ENCODE measurements around the gene JAML. TPM values are rescaled to one million over a fixed set of nuclear protein-coding genes. Genes with fewer than 3 reads are reported as not detected.

The JAML gene
- total RNA-seq, 6 experiments from 2014 or later, result not detected

GRCh38 chr11:118151431-118151830 is 73.4 kb downstream of the JAML start:
- H3K36me3 Mint-ChIP-seq (ENCODE audit: low read depth), result no peaks in the 10 kb centered on the region
- H3K27ac Mint-ChIP-seq, result no peak overlapping the region
- TF ChIP-seq CTCF (IDR thresholded peaks at IDR 0.05), result no peak
- H3K27me3 Mint-ChIP-seq (ENCODE audit: insufficient read depth), result peaks cover 68% of the 10 kb centered on the region
- no peak for DNase-seq
- no peak overlapping the region for H3K4me3 Mint-ChIP-seq
- H3K9me3 Mint-ChIP-seq, result no peaks in the 10 kb centered on the region
- no peaks in the 10 kb centered on the region for H3K4me1 Mint-ChIP-seq (ENCODE audit: low read depth)

- no peaks in the 10 kb centered on the region for H3K36me3 Mint-ChIP-seq (ENCODE audit: low read depth)
- H3K27me3 Mint-ChIP-seq (ENCODE audit: insufficient read depth), result peaks cover 55% of the 10 kb centered on the region
- no peak overlapping the region for H3K4me3 Mint-ChIP-seq
- no peaks in the 10 kb centered on the region for H3K4me1 Mint-ChIP-seq (ENCODE audit: low read depth)
- TF ChIP-seq CTCF (IDR thresholded peaks at IDR 0.05), result no peak
- H3K9me3 Mint-ChIP-seq, result no peaks in the 10 kb centered on the region
- DNase-seq, result no peak
- no peak overlapping the region for H3K27ac Mint-ChIP-seq
Observed at GRCh38 chr11:118149493-118149892, 75.3 kb downstream of the JAML start.

GRCh38 chr11:118148856-118149255 is 76.0 kb downstream of the JAML start:
- Mint-ChIP-seq H3K27me3 (ENCODE audit: insufficient read depth) (peaks cover 55% of the 10 kb centered on the region), H3K27ac (no peak overlapping the region), H3K4me1 (ENCODE audit: low read depth) (no peaks in the 10 kb centered on the region), H3K36me3 (ENCODE audit: low read depth) (no peaks in the 10 kb centered on the region), H3K9me3 (no peaks in the 10 kb centered on the region), H3K4me3 (no peak overlapping the region)
- no peak for DNase-seq
- no peak for TF ChIP-seq CTCF (IDR thresholded peaks at IDR 0.05)

- Mint-ChIP-seq H3K36me3 (ENCODE audit: low read depth) (no peaks in the 10 kb centered on the region), H3K4me1 (ENCODE audit: low read depth) (no peaks in the 10 kb centered on the region; the same call in 1 of the 2 replicates), H3K4me3 (no peak overlapping the region), H3K9me3 (no peaks in the 10 kb centered on the region), H3K27ac (no peak overlapping the region), H3K27me3 (ENCODE audit: insufficient read depth) (peaks cover 52% of the 10 kb centered on the region)
- TF ChIP-seq CTCF (IDR thresholded peaks at IDR 0.05), result no peak
- no peak for DNase-seq
Observed at GRCh38 chr11:118148240-118148639, 76.6 kb downstream of the JAML start.

GRCh38 chr11:118147502-118147901 is 77.3 kb downstream of the JAML start:
- peaks cover 53% of the 10 kb centered on the region for H3K27me3 Mint-ChIP-seq (ENCODE audit: insufficient read depth)
- H3K4me3 Mint-ChIP-seq, result no peak overlapping the region
- DNase-seq, result no peak
- no peaks in the 10 kb centered on the region for H3K9me3 Mint-ChIP-seq
- no peaks in the 10 kb centered on the region; the same call in 1 of the 2 replicates for H3K4me1 Mint-ChIP-seq (ENCODE audit: low read depth)
- H3K27ac Mint-ChIP-seq, result no peak overlapping the region
- no peak for TF ChIP-seq CTCF (IDR thresholded peaks at IDR 0.05)
- no peaks in the 10 kb centered on the region for H3K36me3 Mint-ChIP-seq (ENCODE audit: low read depth)

GRCh38 chr11:118146554-118146953 is 78.3 kb downstream of the JAML start:
- Mint-ChIP-seq H3K36me3 (ENCODE audit: low read depth) (no peaks in the 10 kb centered on the region), H3K27me3 (ENCODE audit: insufficient read depth) (peaks cover 49% of the 10 kb centered on the region), H3K4me3 (no peak overlapping the region), H3K27ac (no peak overlapping the region), H3K4me1 (ENCODE audit: low read depth) (no peaks in the 10 kb centered on the region; the same call in 1 of the 2 replicates), H3K9me3 (no peaks in the 10 kb centered on the region)
- DNase-seq, result no peak
- no peak for TF ChIP-seq CTCF (IDR thresholded peaks at IDR 0.05)
